HG03521 (cell line): Measurements from ENCODE around the gene DSCAM.

Source experiments
- ATAC-seq: cut with Tn5 transposase; IDR thresholded peaks from one replicate; pipeline ENCODE4 v1.9.1; 2021; ENCODE audit warnings: mild to moderate bottlenecking, moderate library complexity; ENCODE audit not compliant: unreplicated experiment

DSCAM gene

GRCh38 chr21:40153351-40153750, 693.6 kb downstream of the DSCAM start:
- ATAC-seq: no peak

DNA sequence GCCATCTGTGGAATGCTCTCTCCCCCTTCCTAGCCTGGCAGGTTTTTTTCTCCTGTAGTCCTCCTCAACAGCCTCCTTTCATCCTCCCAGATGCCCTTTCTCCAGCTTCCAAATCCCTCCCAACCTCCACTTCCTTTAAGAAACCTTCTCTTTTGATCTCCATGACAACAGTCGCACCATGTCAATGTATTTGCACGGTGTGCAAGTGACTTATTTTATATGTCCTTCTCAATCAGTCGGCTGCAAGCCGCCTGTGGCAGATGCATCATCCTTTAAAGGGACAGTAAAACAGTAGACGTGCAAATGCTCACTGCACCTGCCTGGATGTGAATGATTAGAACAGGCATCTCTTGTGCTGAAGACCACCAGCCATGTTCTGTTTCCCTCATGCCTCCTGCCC, 694.5 kb downstream of the DSCAM start:
- no peak for ATAC-seq

DNA sequence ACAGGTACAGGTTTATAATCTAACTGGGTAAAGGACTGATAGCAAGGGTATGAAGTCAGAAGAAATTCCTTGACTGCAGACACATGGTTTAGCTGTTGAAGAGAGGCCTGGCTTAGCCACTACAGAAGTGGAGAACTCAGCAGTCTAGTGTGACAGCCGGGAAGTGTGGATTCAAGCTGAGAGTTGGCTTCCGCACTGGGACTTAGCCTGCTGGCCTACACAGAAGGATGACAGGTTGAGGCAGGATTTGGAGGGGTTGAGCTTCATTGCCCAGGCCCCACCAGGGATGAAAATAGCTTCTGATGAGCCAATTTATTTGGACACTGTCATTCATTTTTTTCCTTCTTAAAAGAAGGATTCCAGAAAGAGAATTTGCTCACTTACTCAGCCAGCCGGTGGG, 695.3 kb downstream of the DSCAM start:
- ATAC-seq: no peak

- ATAC-seq: no peak
Observed at GRCh38 chr21:40146216-40146837, 700.6 kb downstream of the DSCAM start.

- ATAC-seq: no peak
Observed at GRCh38 chr21:40143822-40144525, 703.0 kb downstream of the DSCAM start.

GRCh38 chr21:40141621-40142020, 705.3 kb downstream of the DSCAM start:
- no peak for ATAC-seq

GRCh38 chr21:40140675-40141074, 706.3 kb downstream of the DSCAM start:
- no peak for ATAC-seq

- ATAC-seq: no peak
Observed at GRCh38 chr21:40139636-40140035, 707.3 kb downstream of the DSCAM start.

DNA sequence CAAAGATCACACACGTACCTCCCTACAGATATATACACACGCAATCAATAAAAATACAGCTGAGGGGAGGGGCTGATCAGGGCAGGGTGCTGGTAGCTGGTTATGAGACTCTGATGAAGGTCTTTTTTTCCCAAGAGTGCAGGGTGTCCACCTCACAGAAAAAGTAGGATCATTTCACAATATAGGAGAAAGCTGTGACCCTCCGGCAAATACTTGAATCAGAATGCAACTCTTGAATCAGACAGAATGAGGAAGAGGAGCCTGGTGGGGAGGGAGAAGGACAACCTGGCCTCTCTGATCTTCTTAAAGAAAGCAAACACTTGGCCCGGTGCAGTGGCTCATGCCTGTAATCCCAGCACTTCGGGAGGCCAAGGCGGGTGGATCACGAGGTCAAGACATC, 710.4 kb downstream of the DSCAM start:
- no peak for ATAC-seq

DNA sequence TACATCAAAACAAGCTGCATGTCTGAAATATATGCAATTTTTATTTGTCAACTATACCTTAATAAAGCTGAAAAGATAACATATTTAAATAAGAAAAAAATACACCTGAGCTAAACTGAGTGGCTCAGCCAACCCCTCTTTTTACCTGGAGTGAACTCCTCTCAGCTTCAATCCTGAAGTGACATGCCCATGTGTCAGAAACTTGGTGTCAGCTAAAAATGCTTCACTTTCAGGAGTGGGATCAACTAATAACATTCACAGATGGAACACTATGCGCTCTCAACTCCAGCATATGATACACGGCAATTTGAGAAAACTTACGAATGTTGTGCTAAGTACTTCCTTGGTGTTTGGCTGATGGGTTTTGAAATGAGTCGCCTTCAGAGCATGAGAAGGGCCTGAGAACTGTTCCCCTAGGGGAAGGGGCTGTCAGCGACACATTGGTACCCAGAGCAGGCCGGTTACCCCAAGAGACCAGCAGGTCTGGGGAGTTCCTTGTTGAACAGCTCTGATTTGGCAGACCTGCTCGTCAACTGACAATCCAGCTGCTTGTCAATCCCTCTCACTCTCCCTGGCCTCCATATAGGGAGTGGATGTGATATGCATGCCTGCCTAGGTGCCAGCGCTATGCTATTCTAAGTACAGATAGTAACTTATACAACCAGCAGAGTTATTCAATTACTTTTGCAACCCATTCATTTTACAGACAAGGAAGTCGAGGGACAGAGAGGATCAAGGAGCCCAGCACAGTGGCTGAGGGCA, 712.0 kb downstream of the DSCAM start:
- ATAC-seq: no peak

DNA sequence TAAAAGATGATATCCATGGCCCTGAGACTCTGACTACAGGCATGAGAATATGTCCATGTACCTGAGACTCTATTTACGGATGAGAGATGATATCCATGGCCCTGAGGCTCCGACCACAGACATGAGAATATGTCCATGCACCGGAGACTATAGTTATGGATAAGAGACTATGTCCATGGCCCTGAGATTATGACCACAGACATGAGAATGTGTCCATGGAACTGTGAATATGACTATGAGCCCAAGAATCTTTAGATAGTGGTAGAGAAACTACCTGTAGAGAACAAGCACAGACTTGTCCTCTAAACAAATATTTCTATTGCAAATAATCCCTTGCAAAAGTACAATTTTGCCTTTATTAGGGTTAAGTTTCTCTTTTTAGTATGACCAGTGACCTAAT, 716.5 kb downstream of the DSCAM start:
- no peak for ATAC-seq

- no peak for ATAC-seq
Observed at GRCh38 chr21:40129809-40130208, 717.1 kb downstream of the DSCAM start.

DNA sequence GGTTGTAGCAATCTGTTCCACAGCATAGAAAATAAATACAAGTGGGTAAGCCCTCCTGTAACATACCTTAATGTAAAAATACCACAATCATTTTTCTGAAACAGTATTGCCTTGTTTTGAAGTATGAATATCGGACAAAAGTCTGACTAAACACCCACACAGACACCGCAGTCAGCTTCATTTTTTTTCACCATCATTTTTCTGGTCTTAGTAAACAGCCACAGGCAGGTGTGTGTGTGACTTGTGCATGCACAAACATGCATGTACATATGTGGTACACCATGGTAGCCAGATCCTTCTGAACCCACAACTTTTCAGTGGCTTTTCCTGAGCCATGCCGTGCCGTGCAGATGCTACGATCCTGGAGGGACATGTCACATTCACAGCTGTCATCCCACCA, 718.1 kb downstream of the DSCAM start:
- ATAC-seq: no peak

GRCh38 chr21:40120940-40121575, 725.9 kb downstream of the DSCAM start:
- ATAC-seq: no peak

GRCh38 chr21:40118527-40118926, 728.4 kb downstream of the DSCAM start:
- ATAC-seq: no peak

DNA sequence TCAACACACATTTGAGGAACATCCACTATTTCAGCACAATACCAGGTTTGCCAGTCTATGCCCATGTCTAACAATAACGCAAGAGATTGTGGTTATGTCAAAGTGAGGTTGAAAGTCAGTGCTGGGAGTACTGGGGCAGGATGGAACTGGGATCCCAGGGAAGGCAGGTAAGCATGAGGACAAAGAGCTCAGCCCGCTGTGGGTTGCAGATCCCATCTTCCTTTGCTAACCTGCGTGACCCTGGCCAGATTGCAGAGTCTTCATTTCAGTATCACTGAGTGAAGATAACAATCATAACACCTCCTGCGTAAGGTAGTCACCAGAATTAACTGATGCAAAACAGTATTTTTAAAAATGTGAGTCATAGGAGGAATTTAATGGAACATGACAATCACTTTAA, 729.7 kb downstream of the DSCAM start:
- no peak for ATAC-seq

GRCh38 chr21:40115775-40116174, 731.2 kb downstream of the DSCAM start:
- ATAC-seq: no peak

DNA sequence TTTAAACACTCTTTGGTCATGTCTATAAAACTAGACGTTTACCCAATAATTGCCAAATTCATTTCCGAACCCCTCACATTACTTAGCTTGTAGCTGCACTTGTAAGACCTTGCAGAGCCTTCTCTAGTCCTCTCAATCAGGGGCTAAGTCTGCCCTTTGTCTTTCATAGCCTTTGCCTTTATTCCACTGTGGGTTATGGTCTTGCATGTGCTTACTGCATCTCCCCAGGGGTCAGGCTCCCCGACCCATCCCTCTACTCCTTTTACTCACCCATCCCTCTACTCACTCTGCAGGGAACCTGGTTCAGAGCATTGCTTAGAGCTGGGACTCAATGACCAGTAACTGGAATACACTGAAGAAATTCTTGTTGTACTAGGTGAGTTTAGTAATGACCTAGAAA, 744.3 kb downstream of the DSCAM start:
- no peak for ATAC-seq

DNA sequence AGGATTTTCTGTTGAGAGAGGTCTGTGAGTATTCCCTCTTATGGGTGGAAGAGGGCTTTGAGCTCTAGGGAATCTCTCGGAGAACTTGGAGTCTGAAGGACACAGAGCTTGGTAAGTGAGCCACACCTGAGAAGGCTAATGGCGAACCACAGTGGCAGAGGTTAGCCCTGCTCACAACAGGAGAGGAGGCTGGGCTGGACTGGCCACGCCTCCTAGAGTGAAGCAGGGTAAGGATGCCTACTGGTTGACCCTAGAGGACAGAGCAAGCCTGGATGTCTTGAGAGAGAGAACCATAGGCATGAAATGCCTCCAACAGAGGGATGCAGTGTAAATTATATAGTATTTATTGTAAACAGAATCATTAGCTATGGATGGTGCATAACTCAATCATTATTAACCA, 747.1 kb downstream of the DSCAM start:
- no peak for ATAC-seq

DNA sequence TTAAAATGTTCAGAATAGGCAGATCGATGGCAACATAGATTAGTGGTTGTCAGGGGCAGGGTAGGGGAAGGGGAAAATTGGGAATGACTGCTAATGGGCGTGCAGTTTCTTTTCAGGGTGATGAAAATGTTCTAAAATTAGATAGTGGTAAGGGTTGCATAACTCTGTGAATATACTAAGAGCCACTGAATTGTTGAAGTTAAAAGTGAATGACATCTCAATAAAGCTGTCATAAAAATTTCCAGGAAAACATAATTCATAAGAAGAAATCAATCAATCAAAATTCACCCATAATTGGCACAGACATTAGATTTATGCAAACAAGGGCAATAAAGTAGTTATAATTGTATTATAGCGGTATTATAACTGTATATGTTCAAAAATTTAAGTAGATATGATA, 751.5 kb downstream of the DSCAM start:
- ATAC-seq: no peak

GRCh38 chr21:40080385-40080784, 766.6 kb downstream of the DSCAM start:
- no peak for ATAC-seq

- no peak for ATAC-seq
Observed at GRCh38 chr21:40074710-40075109, 772.2 kb downstream of the DSCAM start.
